Activated CD8-positive, alpha-beta T cell treated with anti-CD3 and anti-CD28 coated beads for 36 hours (primary cell): ENCODE data around the gene NMUR2. TPM values are rescaled to one million over a fixed set of nuclear protein-coding genes. Genes with fewer than 3 reads are reported as not detected.

Source experiments
- ATAC-seq: fragments of 200-7000 bp; cut with Tn5 transposase; one replicate; pipeline ENCODE4 v1.10.0; 2021; ENCODE audit warnings: mild to moderate bottlenecking, moderate library complexity
- CTCF ChIA-PET: fragments of 350-600 bp; sonication (Branson Sonifier 250); formaldehyde crosslinking; loops from one replicate; lab custom pipeline; 2021; ENCODE audit warnings: antibody characterized with exemption; lab: Charles Lee
- POLR2A ChIA-PET: fragments of 350-600 bp; sonication (Branson Sonifier 250); formaldehyde crosslinking; loops from one replicate; lab custom pipeline; 2021; ENCODE audit warnings: antibody characterized with exemption; lab: Charles Lee
- DNase-seq: peaks from one replicate; pipeline ENCODE4 v3.0.0-alpha.2; 2020
- H3K27ac Mint-ChIP-seq: one replicate; pipeline ENCODE4 v1.8.0; 2021; ENCODE audit warnings: mild to moderate bottlenecking, mixed read lengths
- H3K27me3 Mint-ChIP-seq: one replicate; pipeline ENCODE4 v1.8.0; 2021; ENCODE audit warnings: mixed read lengths
- H3K36me3 Mint-ChIP-seq: one replicate; pipeline ENCODE4 v1.8.0; 2021; ENCODE audit warnings: low read depth, mixed read lengths
- H3K4me1 Mint-ChIP-seq: one replicate; pipeline ENCODE4 v1.8.0; 2021; ENCODE audit warnings: low read depth, mixed read lengths
- H3K4me3 Mint-ChIP-seq: one replicate; pipeline ENCODE4 v1.8.0; 2021; ENCODE audit warnings: mild to moderate bottlenecking, moderate library complexity, mixed read lengths
- H3K9me3 Mint-ChIP-seq: one replicate; pipeline ENCODE4 v1.8.0; 2021; ENCODE audit warnings: mixed read lengths
- CTCF ChIP-seq: fragments of 200-600 bp; IDR thresholded peaks from one replicate; pipeline ENCODE4 v1.8.0; 2022; ENCODE audit warnings: antibody characterized with exemption, mild to moderate bottlenecking
- intact Hi-C: fragments of 100-400 bp; cut with micrococcal nuclease; formaldehyde crosslinking; loops from one replicate; pipeline ENCODE4 v1.10.0; 2022
- total RNA-seq, 2 experiments: library from RNA; stranded (reverse); gene quantifications; one replicate each; pipeline ENCODE4 v1.2.3, GENCODE V29; 2021

The NMUR2 gene
- total RNA-seq, 2 experiments from 2014 or later = not detected

GRCh38 chr5:152389208-152389849 lies 15.8 kb downstream of the NMUR2 start:
- H3K9me3 Mint-ChIP-seq = no peaks in the 10 kb centered on the region
- H3K27me3 Mint-ChIP-seq = peaks cover 1% of the 10 kb centered on the region
- ATAC-seq = no peak

GRCh38 chr5:152388610-152389009 lies 16.5 kb downstream of the NMUR2 start:
- Mint-ChIP-seq H3K4me3 (no peak overlapping the region), H3K27ac (no peak overlapping the region), H3K36me3 (no peaks in the 10 kb centered on the region), H3K9me3 (no peaks in the 10 kb centered on the region), H3K27me3 (no peaks in the 10 kb centered on the region), H3K4me1 (no peaks in the 10 kb centered on the region)
- intact Hi-C loops = no loop called here
- POLR2A ChIA-PET = no interaction called here
- DNase-seq (no peak), ATAC-seq (no peak)
- CTCF ChIA-PET = no interaction called here
- no peak for TF ChIP-seq CTCF

More at GRCh38 chr5:152389208-152389849, 15.8 kb downstream of the NMUR2 start:
- POLR2A ChIA-PET = no interaction called here
- Mint-ChIP-seq H3K27ac (no peak overlapping the region), H3K4me1 (no peaks in the 10 kb centered on the region), H3K36me3 (no peaks in the 10 kb centered on the region), H3K4me3 (no peak overlapping the region)
- TF ChIP-seq CTCF = no peak
- DNase-seq = no peak
- CTCF ChIA-PET = interaction anchor here (1.1 kb wide), 1 partner anchor 12 kb away, joined by 3 read pairs; no protein-coding TSS in a partner anchor
- intact Hi-C loops = no loop called here

GRCh38 chr5:152380415-152381123 lies 24.5 kb downstream of the NMUR2 start:
- POLR2A ChIA-PET = no interaction called here
- CTCF ChIA-PET = no interaction called here

GRCh38 chr5:152379331-152379730 lies 25.7 kb downstream of the NMUR2 start:
- ATAC-seq (no peak), DNase-seq (no peak)
- H3K4me1 Mint-ChIP-seq = no peaks in the 10 kb centered on the region
- POLR2A ChIA-PET = no interaction called here
- no peak overlapping the region for H3K27ac Mint-ChIP-seq
- H3K36me3 Mint-ChIP-seq = no peaks in the 10 kb centered on the region
- H3K9me3 Mint-ChIP-seq = no peaks in the 10 kb centered on the region
- intact Hi-C loops = no loop called here
- H3K27me3 Mint-ChIP-seq = peaks cover 3% of the 10 kb centered on the region
- no peak for TF ChIP-seq CTCF
- H3K4me3 Mint-ChIP-seq = no peak overlapping the region
- CTCF ChIA-PET = no interaction called here

More at GRCh38 chr5:152380415-152381123, 24.5 kb downstream of the NMUR2 start:
- Mint-ChIP-seq H3K27me3 (peaks cover 3% of the 10 kb centered on the region), H3K9me3 (no peaks in the 10 kb centered on the region), H3K27ac (no peak overlapping the region), H3K4me3 (no peak overlapping the region), H3K4me1 (no peaks in the 10 kb centered on the region), H3K36me3 (no peaks in the 10 kb centered on the region)
- no peak for TF ChIP-seq CTCF
- intact Hi-C loops = no loop called here
- no peak for DNase-seq
- ATAC-seq = no peak

GRCh38 chr5:152378730-152379129 lies 26.3 kb downstream of the NMUR2 start:
- ChIA-PET POLR2A (no interaction called here), CTCF (no interaction called here)
- DNase-seq = no peak

More at GRCh38 chr5:152378730-152379129, 26.3 kb downstream of the NMUR2 start:
- intact Hi-C loops = no loop called here
- no peak overlapping the region for H3K4me3 Mint-ChIP-seq
- no peak for ATAC-seq
- no peaks in the 10 kb centered on the region for H3K36me3 Mint-ChIP-seq
- H3K4me1 Mint-ChIP-seq = no peaks in the 10 kb centered on the region
- H3K27ac Mint-ChIP-seq = no peak overlapping the region
- no peak for TF ChIP-seq CTCF
- H3K9me3 Mint-ChIP-seq = no peaks in the 10 kb centered on the region
- H3K27me3 Mint-ChIP-seq = peaks cover 3% of the 10 kb centered on the region
